Endothelial cell (in vitro differentiated cells): ENCODE measurements around the gene HOXB9. TPM values are rescaled to one million over a fixed set of nuclear protein-coding genes. Genes with fewer than 3 reads are reported as not detected.

ENCODE experiments used
- DNase-seq: peaks from one replicate; pipeline ENCODE4 v3.0.0; 2021; ENCODE audit warnings: low spot score
- H3K27ac Mint-ChIP-seq: one replicate; pipeline ENCODE4 v1.8.0; 2021; ENCODE audit warnings: mixed read lengths, inconsistent platforms; ENCODE audit not compliant: unreplicated experiment
- H3K27me3 Mint-ChIP-seq: one replicate; pipeline ENCODE4 v1.8.0; 2021; ENCODE audit warnings: mild to moderate bottlenecking, moderate library complexity, mixed read lengths, inconsistent platforms; ENCODE audit not compliant: unreplicated experiment
- H3K36me3 Mint-ChIP-seq: one replicate; pipeline ENCODE4 v1.8.0; 2021; ENCODE audit warnings: mild to moderate bottlenecking, low read depth, mixed read lengths, inconsistent platforms; ENCODE audit not compliant: unreplicated experiment
- H3K4me1 Mint-ChIP-seq: one replicate; pipeline ENCODE4 v1.8.0; 2021; ENCODE audit warnings: mild to moderate bottlenecking, mixed read lengths, inconsistent platforms; ENCODE audit not compliant: unreplicated experiment
- H3K4me3 Mint-ChIP-seq: one replicate; pipeline ENCODE4 v1.8.0; 2021; ENCODE audit warnings: mild to moderate bottlenecking, mixed read lengths, inconsistent platforms; ENCODE audit not compliant: unreplicated experiment
- H3K9me3 Mint-ChIP-seq: one replicate; pipeline ENCODE4 v1.8.0; 2021; ENCODE audit warnings: mixed read lengths, inconsistent platforms; ENCODE audit not compliant: unreplicated experiment
- total RNA-seq: library from RNA; stranded (reverse); fragmentation: NEBNext Ultra II Directional; extraction: Animal tissue kit (Norgen Biotek cat#: 25700); gene quantifications from one replicate; pipeline ENCODE4 v1.2.1, GENCODE V29; 2021; ENCODE audit not compliant: unreplicated experiment
- TF ChIP-seq, protein P1 (sequence below): fragments of 200-600 bp; sonication (generic); IDR thresholded peaks from one replicate; pipeline ENCODE4 v1.5.0; 2021; ENCODE audit warnings: antibody characterized with exemption; ENCODE audit not compliant: unreplicated experiment

HOXB9 gene
- total RNA-seq, 1 donor from 2014 or later, result 0.49 TPM

DNA sequence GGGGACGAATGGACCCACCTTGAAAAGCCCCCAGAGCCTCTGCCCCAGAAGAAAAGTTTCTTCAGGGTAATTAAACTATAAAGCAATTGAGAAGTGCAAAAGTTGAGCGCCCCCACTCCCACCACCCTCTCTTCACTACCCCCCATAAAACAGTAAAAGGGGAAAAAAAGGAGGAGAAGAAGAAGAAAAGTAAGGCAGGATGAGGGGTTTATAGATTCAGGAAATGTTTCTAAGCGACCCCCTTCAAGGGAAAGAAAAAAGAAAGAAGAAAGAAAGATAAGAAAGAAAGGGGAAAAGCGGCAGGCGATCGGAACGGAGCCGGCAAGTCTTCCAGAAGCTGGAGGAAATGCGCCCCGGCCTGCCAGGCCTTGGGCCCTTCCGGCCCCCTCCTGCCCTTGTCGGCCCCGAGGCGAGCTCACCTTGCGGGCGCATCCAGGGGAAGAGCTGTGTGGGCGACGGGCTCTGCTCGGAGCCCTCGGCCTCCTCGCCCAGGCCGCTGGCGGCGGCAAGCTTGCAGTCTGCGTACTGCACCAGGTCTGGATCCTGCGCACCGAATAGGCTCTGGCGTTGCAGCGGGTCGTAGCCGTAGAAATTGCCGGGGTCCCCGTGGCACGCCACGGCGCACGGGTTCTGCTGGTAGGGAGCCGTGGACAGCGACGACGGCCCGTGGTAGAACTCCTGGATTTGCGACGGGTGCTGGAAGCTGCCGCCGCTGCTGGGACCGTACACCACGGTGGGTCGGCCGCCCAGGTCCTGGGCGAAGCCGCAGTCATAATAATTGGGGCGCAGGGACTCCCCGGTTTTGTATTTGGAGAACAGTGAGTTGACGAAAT lies 12.1 kb downstream of the HOXB9 start:
- TF ChIP-seq, protein P1, sequence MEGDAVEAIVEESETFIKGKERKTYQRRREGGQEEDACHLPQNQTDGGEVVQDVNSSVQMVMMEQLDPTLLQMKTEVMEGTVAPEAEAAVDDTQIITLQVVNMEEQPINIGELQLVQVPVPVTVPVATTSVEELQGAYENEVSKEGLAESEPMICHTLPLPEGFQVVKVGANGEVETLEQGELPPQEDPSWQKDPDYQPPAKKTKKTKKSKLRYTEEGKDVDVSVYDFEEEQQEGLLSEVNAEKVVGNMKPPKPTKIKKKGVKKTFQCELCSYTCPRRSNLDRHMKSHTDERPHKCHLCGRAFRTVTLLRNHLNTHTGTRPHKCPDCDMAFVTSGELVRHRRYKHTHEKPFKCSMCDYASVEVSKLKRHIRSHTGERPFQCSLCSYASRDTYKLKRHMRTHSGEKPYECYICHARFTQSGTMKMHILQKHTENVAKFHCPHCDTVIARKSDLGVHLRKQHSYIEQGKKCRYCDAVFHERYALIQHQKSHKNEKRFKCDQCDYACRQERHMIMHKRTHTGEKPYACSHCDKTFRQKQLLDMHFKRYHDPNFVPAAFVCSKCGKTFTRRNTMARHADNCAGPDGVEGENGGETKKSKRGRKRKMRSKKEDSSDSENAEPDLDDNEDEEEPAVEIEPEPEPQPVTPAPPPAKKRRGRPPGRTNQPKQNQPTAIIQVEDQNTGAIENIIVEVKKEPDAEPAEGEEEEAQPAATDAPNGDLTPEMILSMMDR, result no peak
- Mint-ChIP-seq H3K9me3 (no peaks in the 10 kb centered on the region), H3K27ac (no peak overlapping the region), H3K4me1 (peaks cover 30% of the 10 kb centered on the region), H3K4me3 (peak overlapping the region; percentile 29), H3K36me3 (no peaks in the 10 kb centered on the region), H3K27me3 (peaks cover 38% of the 10 kb centered on the region)
- DNase-seq, result no peak

DNA sequence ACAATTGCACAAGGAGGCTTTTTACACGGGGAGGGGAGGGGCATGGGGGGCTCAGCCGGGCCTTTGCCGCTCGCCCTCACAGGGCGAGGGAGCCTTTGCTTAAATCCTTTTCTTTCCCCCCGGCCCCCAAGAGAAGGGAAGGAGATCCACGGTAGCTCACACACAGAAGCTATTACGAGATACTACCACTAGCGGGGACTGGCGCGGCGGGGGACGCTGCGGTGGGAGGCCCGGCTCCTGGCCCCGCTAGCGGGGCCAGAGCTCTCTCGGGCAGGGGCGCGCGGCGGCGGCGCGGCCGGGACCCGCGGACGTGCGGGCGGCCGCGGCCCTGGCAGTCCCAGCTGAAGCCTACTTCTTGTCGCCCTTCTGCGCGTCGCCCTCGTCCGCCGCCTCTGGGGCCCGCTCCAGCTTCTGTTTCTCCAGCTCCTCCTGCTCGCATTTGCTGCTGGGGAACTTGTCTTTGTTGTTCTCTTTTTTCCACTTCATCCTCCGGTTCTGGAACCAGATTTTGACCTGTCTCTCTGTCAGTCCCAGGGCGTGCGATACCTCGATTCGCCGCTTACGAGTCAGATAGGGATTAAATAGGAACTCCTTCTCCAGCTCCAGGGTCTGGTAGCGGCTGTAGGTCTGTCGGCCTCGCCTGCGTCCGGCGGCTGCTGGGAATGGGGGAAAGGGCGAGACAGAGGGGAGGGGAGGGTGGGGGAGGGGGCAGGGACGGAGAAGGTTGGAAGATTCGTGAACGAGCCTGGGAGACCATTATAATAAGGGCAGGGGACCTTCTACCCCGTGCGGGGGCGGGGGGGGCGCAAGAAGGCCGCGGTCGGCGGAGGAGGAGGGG lies 13.1 kb downstream of the HOXB9 start:
- Mint-ChIP-seq H3K4me3 (peak overlapping the region; percentile 89), H3K9me3 (no peaks in the 10 kb centered on the region), H3K27me3 (peaks cover 29% of the 10 kb centered on the region), H3K4me1 (peaks cover 32% of the 10 kb centered on the region), H3K36me3 (no peaks in the 10 kb centered on the region), H3K27ac (peak overlapping the region; percentile 16)
- no peak for DNase-seq
- TF ChIP-seq, protein P1, result peak; percentile 27

DNA sequence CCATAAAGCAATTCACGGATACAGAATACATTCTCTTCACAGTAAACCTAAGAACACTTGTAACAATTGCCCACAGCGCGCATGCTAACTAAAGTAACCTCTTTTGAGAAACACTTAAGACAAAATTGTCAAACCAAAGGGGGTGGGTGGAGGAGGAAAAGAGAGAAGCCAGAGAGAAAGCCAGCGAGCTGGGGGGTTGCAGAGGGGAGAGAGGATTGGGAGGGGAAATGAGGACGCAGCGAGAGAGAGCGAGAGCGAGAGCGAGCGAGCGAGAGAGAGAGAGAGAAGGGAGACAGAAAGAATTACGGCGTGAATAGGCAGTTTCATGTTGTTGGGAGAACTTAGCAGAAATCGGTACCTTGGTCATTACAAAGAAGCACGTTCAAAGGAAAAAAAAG lies 13.7 kb downstream of the HOXB9 start:
- Mint-ChIP-seq H3K27me3 (peaks cover 33% of the 10 kb centered on the region), H3K4me3 (peak overlapping the region; percentile 85), H3K4me1 (peaks cover 36% of the 10 kb centered on the region), H3K36me3 (no peaks in the 10 kb centered on the region), H3K9me3 (no peaks in the 10 kb centered on the region), H3K27ac (peak overlapping the region; percentile 16)
- TF ChIP-seq, protein P1, result no peak
- no peak for DNase-seq

DNA sequence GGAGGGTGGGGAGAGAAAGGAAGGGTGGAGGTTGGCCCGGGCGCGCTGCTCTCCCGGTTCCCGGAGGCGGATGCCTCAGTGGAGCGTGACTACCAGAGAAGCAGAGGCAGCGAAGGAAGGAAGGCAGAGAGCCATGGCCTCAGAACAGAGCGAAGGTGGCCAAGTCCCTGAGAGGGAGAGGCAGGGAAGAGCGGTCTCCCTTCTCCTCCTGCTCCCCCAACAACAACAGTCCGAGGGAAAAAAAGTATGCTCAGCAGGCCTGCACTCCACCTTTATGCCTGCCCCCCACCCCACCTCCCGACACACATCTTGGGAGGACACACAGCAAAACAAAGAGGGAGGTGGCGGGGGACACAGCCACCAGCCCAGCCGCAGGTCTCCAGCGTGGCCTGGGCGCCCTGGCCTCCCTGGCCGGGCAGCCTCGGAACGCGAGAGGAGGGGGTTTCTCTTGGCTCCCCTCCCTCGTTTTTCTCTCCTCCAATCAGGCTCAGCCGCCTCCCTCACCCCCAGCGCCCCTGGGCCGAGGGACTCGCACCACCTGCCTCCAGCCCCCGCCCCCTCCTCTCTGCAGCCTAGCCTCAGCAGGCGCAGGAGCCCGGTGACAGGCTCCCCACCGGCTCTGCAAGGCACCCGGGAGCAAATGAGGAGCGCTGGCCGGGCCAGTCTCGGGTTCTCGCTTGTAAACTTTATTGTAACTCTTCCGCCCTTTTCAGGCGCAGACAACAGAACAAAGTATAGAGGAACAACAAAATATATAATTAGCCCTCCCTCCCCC lies 14.3 kb downstream of the HOXB9 start:
- DNase-seq, result no peak
- no peak overlapping the region for H3K27ac Mint-ChIP-seq
- no peaks in the 10 kb centered on the region for H3K9me3 Mint-ChIP-seq
- peaks cover 32% of the 10 kb centered on the region for H3K27me3 Mint-ChIP-seq
- H3K4me3 Mint-ChIP-seq, result peak overlapping the region; percentile 56
- peaks cover 30% of the 10 kb centered on the region for H3K4me1 Mint-ChIP-seq
- H3K36me3 Mint-ChIP-seq, result no peaks in the 10 kb centered on the region
- TF ChIP-seq, protein P1, result no peak
